HG02938 (cell line): ENCODE data around the gene PTTG1IP2.

Source experiments
- ATAC-seq: cut with Tn5 transposase; IDR thresholded peaks from one replicate; pipeline ENCODE4 v1.9.1; 2021; ENCODE audit warnings: mild to moderate bottlenecking, moderate library complexity; ENCODE audit not compliant: unreplicated experiment

Gene PTTG1IP2

DNA sequence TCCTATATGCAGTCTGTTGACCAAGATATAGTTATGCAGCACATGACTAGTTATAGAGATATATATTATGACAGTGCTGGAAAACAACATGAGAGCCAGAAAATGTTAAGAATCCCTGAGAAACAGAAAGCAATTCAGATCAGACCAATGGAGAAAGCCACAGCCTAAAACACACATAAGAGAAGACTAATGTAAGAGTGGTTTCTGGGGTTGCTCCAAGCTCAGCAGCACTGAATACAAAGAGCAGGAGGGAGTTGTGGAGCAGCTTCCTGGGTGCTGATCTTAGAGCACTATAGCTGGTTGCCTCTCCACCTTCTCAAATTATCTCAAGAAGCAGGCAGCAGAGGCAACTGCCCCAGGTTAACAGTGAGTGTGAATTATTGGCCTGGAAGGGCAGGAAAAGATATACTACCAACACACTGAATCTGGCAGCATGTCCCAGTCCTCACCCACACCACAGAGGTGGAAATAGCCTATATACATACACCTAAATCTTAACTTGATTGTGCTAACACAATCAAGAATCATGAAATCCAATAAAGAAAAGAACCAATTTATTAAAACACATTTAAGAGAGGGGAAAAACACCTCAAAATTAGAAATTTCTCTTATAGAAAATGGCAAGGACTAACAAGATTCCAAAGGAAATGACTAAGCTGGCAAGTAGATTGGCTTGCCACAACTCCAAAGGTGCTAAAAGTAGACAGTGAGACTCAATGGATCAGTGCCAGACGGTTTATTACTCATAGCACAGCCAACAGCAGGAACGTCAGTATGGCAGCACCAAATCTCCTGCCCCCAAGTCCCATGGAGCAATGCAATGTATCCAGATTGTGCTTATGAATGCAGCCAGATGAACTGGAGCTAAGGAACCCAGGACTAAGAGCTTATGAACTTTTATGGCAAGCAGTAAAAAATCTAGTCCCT, 5.1 kb downstream of the PTTG1IP2 start:
- ATAC-seq: no peak

DNA sequence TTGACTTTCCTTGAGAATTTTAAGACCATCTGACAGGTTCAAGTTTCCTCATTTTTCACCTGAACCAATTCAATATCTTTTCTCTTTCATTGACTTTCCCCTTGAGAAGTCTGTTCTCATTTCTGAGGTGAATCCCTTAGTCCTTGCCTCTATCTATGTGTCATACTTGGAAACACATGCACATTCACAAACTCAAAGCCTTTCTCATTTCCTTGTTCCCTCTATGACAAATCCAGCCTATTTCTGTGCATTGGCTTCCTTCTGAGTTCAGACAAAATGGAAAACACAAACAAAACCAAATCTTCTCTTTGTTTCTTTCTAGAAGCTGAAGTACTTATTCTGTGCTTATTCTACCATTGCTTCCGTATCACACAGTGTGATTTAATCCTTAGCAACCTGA, 13.8 kb downstream of the PTTG1IP2 start:
- no peak for ATAC-seq

DNA sequence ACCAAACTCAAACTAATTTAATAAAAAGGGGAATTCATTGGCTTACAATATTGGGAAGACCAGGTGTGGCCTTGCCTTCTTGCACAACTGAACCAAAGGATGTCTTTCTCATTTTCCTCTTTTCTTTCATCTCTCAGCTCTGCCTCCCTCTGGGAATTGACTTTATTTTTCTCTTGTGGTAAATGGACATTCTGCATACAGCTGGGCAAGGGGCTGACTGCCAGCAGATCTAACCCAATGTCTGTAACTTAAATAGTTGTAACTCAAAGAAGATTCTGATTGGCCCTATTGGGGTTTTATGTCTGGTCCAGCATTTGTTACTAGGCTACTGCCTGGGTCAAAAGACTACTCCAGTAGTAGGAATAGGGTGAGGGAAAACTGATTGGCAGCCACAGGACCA, 15.3 kb downstream of the PTTG1IP2 start:
- ATAC-seq: no peak

DNA sequence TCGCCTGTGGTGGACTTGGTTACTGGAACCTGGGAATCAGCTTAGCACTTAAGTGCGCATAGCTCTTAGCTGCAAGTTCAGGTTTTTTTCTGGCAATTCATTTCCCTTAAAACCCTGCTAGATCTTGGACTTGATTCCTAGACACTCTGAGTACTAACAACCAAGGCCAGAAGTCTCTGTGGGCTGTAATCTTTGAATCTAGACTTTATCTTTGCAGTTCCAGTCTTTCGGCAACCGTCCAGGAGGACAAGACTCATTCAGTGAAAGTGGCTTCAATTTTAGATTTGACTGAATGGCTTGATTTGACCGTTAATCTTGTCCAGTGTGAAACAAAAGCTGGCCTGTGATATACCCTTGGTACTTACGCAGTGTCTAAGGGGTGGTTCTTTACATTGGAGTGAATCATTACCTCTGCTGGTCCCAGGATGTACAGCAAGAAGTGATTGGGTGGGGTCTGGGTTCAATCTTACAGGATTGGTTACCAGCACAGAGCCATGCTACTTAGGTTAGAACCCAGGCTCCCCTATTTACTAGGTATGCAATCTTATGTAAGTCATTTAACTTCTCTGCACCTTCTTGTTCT, 16.4 kb downstream of the PTTG1IP2 start:
- ATAC-seq: no peak

DNA sequence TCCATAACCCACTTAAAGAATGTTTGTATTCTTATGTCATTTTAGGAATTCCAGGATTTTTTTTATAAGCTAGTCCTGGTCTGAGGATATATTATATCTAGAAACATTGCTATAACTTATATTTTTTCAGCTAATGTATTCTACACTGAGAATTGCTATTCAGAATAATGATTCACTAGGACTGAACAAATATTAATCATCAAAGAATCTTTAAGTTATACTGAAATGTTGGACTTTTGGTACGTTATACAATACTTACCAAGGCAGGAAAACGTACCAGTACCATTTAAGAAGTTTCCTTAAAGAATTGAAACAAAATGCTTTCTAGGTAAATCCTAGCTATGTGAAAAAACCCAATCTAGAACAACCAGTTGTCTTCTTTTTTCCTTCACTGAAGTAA, 18.4 kb downstream of the PTTG1IP2 start:
- ATAC-seq: no peak

DNA sequence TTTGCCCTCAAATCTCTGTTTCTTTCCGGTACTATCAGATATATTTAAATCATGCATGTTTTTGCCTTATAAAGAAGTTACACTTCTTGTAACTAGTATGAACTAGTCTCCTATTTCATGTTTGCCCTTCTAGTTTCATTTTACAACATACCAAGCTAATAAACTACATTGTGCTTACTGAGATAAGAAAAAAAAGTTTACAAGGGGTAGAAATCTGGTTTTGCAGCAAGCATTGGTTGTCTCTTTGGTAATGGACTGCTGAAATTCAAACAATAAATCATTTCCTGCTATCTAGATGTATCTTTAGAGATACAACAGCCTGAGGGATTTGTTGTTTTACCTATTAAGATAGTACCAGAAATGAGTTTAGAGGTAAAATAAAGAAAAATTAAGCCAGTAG, 18.8 kb downstream of the PTTG1IP2 start:
- ATAC-seq: no peak

DNA sequence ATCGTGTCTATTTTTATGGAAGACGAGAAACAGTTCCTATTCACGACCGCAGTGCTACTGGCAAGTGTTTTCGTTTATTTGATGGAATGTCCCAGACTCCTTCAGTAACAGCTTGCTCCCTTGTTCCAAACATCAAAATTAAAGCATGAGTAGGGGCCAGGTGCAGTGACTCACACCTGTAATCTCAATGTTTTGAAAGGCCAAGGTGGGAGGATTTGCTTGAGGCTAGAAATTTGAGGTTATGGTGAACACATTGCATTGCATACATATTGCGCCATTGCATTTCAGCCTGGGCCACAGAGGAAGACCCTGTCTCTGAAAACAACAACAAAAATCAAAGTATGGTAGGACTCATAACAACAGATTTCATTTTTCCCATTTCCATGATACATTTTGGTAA, 22.8 kb downstream of the PTTG1IP2 start:
- ATAC-seq: no peak

DNA sequence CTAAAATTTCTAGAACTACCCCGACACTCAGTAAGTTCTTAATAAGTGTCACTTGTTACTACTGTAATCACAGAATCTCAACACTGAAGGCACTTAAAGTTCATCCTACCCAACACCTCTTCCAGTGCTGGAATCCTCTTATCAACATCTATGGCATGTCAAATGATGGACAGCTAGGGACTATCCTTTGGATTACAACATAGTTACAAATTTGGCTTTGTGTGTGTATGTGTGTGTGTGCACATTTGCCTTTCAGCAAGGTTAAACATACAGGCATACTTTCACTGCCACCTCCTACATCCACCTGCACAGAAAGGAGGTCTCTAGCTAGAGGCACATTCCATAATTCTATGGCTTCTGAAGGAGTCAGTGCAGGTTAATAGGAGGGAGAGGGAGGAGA, 25.8 kb downstream of the PTTG1IP2 start:
- no peak for ATAC-seq

DNA sequence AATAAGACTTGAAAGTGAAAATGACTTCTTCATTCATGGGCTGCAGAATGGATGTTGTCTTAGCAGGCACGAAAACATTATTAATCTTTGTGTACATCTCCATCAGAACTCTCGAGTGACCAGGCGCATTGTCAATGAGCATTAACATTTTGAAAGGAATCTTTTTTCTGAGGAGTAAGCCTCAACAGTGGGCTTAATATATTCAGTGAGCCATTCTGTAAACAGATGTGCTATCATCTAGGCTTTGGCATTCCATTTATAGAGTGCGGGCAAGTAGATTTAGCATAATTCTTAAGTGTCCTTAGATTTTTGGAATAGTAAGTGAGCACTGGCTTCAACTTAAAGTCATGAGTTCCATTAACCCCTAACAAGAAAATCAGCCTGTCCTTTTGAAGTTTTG, 33.1 kb downstream of the PTTG1IP2 start:
- no peak for ATAC-seq

DNA sequence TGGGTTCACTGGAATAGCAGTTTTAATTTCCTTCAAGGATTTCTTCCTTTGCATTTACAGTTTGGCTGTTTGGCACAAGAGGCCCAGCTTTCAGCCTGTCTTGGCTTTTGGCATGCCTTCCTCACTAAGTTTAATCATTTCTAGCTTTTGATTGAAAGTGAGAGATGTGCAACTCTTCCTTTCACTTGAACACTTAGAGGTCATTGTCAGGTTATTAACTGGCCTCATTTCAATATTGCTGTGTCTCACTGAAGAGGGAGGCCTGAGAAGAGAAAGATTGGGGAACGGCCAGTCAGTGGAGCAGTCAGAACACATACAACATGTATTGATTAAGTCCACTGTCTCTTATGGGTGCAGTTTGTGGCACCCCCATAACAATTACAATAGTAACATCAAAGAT, 33.9 kb downstream of the PTTG1IP2 start:
- peak; percentile 52 for ATAC-seq

DNA sequence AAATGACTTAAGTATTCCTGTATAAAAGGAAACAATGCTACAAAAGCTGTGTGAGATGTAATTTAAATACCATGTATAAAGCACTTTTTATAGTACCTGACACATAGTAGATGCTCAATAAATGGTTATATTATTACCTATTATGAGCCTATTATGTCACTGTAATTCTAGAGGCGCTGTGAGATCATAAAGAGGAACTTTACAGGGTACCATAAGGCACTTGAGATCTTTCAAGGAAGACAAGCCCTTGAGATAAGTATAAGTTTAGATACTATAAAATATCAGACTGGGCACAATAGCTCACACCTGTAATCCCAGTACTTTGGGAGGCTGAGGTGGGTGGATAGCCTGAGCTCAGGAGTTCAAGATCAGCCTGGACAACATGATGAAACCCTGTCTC, 38.3 kb downstream of the PTTG1IP2 start:
- ATAC-seq: no peak

DNA sequence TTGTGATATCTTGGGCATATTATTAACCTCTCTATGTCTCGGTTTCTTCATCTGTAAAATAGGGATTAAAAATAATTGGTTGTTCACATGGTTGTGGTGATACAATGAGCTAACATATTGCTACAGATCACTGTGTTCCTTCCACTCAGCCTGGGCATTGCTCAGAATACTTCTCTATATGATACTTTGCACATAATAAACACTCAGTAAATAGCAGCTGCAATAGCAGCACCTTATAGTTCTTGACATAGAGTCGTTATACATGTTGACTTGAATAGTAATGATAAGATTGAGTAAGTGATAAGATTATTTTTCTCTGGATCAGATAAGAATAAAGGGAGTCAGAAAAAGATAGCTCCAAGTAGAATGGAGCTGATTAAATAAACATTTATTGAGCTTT, 42.3 kb downstream of the PTTG1IP2 start:
- ATAC-seq: no peak

DNA sequence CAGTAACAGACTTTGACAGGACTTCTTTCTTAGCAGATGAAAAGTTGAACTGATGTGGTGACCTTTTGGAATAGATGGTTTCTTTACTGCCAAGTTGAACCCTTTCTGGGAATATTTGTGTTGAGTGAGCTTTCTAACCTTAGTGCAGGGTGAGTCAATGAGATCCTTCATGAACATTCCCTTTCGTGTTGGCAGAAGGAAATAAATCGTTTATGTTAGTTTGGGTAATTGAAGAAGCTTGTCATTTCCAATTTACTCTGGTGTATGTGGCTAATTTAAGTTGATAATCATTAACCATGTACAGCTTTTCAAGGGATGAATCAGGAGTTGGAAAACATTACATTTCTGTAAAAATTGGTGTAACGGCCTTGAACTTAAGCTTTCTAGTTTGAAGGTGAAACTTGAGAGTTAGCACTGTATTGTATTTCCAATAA, 43.4 kb downstream of the PTTG1IP2 start:
- no peak for ATAC-seq

DNA sequence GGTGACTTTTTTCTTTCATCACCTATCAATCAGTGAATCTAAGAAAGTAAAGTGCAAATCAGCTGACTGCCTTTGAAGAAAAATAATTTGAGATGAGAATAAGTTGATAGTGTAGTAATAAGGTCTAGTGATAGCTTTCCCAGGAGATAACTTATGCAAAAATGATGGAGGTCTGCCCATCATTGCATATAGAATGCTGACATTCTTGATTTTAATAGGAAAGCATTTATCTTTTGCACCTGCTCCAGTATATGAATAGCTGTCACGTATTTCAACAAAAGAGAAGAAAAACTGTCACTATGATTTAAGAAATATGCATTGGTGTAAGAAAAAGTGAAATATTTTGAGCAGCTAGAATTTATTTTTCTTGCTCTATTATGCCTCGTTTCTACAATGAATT, 46.8 kb downstream of the PTTG1IP2 start:
- ATAC-seq: no peak

DNA sequence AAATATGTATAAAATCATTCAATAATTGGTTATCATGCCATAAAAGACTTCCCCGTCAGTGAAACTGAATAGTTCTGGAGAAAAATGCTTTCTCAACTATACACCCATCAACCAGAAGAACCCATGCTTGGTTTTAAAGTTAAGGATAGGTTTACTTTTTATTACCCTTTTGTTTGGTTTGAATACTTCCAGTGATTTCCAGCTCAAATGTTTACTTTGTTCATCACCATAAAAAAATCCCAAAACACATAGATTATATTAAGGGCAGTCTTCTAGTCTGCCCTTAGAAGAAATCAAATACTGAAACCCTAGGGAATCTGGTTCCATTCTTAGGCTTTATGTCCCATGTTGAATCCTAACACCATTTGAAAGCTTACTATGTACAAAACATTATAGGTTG, 49.2 kb downstream of the PTTG1IP2 start:
- no peak for ATAC-seq

DNA sequence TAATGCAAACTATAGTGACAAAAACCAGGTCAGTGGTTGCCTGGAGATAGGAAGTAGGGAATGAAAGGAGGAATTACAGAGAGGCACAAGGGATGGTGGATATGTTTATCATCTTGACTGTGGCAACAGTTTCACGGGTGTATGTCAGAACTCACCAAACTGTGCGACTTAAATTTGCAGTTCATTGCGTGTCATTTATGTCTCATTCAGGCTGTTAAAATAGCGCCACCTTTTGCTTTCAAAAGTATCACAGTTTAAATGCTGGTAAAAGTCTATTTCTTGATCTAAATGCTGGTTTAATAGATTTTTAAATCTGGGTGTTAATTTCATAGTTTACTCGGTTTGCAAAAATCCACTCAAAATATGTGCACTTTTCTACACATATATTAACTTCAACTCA, 51.0 kb downstream of the PTTG1IP2 start:
- no peak for ATAC-seq

DNA sequence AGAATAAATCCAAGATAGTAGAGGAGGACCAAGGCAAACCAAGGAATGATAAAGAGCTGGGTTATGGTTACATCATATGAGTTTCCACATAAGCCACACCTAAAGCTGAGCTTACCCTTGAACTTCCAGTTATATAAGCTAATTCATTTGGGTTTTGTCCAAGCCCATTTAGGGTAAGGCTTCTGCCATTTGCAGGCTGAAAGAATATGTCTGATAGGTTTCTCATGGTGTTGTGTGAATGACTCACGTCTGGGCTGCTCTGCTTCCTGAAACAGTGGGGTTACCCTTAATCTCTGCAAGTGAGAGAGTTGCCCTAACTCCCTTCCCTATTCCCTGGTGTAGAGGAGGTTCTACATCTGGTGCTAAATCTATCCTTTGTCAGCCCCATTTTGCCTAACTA, 60.8 kb downstream of the PTTG1IP2 start:
- no peak for ATAC-seq

DNA sequence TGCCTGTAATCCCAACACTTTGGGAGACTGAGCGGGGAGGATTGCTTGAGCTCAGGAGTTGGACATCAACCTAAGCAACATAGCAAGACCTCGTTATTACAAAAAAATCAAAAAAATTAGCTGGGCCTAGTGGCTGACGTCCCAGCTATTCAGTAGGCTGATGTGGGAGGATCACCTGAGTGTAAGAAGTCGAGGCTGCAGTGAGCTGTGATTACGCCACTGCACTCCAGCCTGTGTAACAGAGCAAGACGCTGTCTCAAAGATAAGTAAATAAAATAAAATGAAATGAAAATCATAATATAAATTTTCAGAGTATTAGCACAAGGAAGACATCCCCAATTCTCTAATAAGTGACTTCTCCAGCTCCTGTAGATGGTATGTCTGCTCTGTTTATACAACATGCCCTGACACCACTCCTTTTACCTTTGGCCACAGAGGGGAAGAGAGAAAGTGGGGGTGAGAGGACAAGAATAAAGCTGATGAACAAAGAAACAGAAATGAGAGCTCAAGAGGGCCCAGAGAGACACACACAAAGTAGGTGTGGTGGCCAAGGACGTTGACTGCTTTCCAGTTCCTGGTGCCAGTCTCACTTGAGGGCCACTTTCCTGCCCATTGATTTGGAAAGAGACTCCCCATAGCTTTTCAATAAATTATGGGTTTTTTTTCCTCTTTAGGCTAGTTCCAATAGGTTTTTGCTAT, 62.9 kb downstream of the PTTG1IP2 start:
- ATAC-seq: peak; percentile 54

DNA sequence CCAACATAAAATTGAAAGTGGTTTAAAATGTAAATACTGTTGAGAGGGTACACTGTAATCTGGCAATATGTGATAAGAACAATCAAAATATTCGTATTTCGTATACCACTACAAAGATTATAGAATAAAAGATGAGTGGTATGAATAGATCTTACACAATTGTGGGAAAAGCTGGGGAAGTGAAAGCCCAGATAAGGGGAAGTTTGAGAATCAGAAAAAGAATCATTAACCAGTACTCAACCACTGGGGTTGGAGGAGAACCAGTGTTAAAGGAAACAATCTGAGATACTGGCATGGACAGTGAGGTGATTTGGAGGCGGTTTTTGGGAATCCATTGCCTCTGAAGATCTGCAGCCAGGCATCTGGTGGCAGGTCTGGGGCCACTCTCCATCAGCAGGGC, 67.0 kb downstream of the PTTG1IP2 start:
- peak; percentile 81 for ATAC-seq

DNA sequence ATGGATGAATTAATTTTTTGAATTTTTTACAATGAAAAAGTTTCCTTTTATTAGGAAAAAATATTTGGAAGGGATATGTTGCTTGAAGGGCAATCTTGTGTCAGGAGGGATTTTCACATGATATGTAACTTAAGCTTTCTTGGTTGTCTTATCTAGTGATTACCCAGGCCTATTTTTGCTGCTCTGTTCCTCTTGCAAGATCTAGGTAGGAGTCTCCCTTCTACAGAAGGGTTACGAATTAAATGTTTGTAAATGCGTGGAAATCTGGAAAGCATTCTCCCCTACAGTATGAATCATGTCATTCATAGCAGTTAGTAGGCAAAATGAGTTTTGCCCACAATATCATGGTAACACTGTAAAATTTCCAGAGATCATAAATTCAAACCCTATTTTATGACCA, 69.0 kb downstream of the PTTG1IP2 start:
- ATAC-seq: no peak

DNA sequence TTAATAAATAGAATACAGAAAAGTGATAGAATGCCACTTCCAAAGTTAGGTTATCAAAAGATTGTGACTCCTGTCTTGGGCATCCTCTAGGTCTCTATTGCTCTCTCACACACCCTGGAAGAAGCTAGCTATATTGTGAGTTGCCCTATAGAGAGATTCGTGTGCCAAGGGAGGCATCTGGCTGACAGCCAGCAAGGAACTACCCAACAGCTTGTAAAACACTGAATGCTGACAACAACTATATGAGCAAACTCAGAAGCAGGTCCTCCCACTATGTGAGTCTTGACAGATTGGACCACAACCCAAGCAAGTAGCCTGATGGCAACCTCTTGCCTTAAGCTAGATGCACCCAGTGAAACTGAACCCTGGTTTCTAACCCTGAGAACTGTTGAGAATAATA, 71.0 kb downstream of the PTTG1IP2 start:
- no peak for ATAC-seq

DNA sequence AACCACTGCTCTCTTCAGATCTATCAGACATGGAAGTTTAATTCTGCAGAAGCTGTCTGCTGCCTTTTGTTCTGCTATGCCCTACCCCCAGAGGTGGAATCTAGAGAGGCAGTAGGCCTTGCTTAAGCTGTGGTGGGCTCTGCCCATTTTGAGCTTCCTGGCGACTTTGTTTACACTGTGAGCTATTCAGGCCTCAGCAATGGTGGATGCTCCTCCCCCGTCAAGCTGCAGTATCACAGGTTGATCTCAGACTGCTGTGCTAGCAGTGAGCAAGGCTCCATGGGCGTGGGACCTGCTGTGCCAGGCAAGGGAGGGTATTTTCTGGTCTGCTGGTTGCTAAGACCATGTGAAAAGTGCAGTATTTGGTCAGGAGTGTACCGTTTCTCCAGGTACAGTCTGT, 81.6 kb downstream of the PTTG1IP2 start:
- no peak for ATAC-seq
